Measurements from ENCODE around the gene MT1A. TPM values are rescaled to one million over a fixed set of nuclear protein-coding genes. Genes with fewer than 3 reads are reported as not detected.

Gene MT1A
- total RNA-seq, 1 experiment from 2014 or later: 1.1 TPM

GRCh38 chr16:56630134-56630533 is 8.3 kb upstream of the MT1A start:
- no peak for DNase-seq (ENCODE audit: low read depth)

DNA sequence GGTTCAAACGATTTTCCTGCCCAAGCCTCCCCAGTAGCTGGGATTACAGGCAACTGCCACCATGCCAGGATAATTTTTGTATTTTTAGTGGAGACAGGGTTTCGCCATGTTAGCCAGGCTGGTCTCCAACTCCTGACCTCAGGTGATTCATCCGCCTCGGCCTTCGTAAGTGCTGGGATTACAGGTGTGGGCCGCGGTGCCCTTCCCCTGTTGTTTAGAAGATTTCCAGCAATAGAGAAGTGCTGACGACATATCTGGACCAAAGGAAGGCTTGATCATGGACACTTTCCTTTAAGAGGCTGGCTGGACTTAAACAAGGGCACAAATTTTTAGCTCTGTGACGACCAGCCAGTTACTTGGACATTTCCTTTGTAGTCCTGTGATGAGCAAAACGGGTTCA is 7.3 kb upstream of the MT1A start:
- no peak for DNase-seq (ENCODE audit: low read depth)

DNA sequence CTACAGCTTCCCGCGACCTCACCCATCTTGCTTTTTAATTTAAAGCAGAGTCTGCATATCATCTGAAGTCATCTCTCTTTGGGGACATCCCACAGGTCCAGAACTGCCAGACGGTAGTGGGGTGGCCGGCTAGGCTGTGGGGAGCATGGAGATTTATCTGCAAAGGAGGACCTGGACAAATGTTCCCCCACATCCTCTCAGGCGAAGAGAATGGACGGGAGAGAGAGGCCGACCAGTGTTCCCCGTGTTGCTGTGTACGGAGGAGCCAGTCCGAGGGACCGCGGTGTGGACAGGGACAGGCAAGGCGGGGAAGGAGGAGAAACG is 6.7 kb upstream of the MT1A start:
- no peak for DNase-seq (ENCODE audit: low read depth)

GRCh38 chr16:56632156-56632847 is 6.2 kb upstream of the MT1A start, which contains the start of gene MT1M:
Gene MT1M, plus strand, starts transcription at chr16:56632659. Its CDS starts 73 bp downstream, at chr16:56632732.
- DNase-seq (ENCODE audit: low read depth): peak; percentile 26

DNA sequence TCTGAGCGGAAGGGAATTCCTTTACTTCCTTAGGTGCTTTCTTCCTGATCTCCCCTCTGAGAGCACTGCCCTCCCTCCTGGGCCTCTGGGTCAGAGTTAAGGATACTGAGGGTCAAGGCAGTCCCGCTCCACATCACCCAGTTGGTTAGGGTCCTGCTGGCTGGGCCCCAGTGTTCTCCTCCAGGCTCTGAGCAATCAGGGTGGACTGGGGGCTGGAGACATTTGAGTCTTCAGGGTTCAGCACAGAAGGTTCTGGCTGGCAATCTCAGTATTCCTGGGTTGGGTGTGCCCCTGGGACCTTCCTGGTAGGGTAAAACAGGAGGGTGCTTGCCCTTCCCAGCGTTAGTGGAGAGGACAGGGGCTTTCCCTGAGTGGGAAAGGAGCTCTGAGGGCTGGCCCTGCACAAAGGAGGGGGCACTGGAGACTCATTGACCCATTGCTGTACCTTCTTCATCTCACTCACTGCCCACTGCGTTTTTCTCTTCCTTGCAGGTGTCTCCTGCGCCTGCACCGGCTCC is 5.6 kb upstream of the MT1A start:
- no peak for DNase-seq (ENCODE audit: low read depth)

DNA sequence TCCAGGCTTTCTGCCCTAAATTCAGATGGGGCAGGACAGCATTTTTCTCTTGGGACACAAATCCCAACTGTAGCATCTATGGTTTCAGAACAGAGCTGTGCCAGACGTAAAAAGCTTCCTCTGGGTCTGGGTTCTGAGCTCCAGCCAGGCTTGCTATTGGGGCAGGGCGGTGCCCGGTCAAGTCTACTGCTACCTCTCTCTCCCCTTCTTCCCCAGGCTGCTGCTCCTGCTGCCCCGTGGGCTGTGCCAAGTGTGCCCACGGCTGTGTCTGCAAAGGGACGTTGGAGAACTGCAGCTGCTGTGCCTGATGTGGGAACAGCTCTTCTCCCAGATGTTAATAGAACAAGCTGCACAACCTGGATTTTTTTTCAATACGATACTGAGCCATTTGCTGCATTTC is 4.9 kb upstream of the MT1A start:
- DNase-seq (ENCODE audit: low read depth): no peak

DNA sequence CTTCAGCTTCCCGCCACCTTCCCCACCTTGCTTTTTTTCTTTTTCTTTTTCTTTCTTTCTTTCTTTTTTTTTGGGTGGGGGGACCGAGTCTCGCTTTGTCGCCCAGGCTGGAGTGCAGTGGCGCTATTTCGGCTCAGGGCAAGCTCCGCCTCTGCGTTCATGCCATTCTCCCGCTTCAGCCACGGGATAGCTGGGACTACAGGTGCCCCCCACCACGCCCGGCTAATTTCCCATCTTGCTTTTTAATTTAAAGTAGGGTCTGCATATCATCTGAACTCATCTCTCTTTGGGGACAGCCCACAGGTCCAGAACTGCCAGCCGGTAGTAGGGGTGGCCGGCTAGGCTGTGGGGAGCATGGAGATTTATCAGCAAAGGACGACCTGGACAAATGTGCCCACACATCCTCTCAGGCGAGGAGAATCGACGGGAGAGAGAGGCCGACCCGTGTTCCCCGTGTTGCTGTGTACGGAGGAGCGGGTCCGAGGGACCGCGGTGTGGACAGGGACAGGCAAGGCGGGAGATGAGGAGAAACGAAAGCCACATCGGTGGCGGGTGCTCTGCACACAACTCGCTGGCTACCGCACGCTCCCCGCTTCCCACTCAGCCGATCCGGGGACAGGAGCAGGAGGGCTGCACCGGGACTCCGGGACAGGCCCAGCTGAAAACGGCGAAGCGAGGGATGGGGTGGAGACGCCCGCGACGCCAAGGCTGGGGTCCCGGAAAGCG is 3.6 kb upstream of the MT1A start:
- DNase-seq (ENCODE audit: low read depth): no peak

GRCh38 chr16:56635441-56635967 is 3.0 kb upstream of the MT1A start:
- no peak for DNase-seq (ENCODE audit: low read depth)

- DNase-seq (ENCODE audit: low read depth): no peak
Measured at GRCh38 chr16:56636616-56637413, 1.7 kb upstream of the MT1A start.

GRCh38 chr16:56639045-56639444 is 579 bp downstream of the MT1A start:
- DNase-seq (ENCODE audit: low read depth): no peak

DNA sequence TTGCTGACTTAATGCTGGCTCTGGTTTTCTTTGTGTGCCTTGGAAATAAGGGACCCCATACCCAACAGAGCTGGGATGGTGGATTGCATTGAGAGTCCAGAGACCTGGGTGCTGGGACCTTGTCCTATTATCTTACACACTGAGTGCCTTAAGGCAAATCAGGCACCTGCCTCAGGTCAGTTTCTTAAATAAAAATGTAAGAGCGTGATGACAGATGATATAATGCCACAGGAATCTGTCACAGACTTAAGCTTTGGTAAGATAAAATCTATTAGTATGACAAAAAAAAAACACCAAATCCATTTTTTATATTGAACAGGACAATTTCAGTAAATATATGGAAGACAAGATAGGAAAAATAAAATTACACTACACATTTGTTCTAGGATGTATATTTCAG is 1.6 kb downstream of the MT1A start:
- DNase-seq (ENCODE audit: low read depth): no peak

DNA sequence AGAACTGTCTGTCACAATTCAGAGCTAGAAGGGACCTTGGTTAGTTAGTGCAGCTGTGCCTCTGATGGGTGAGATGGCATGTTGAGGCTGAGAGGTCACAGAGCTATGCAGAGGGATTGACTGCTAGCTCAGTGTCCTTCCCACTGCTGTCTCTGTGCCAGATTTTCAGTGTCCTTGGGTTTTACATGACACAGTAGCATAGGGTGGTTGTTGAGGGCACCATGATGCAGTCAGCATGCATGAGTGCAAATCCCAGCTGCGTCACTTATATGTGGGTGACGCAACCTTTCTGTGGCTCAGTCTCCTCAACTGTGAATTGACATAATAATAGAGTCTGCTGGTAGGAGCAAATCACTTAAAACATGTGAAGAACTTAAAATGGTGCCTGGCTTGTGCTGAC is 2.7 kb downstream of the MT1A start:
- no peak for DNase-seq (ENCODE audit: low read depth)

GRCh38 chr16:56643080-56643778 is 4.8 kb downstream of the MT1A start:
- DNase-seq (ENCODE audit: low read depth): no peak

- no peak for DNase-seq (ENCODE audit: low read depth)
Measured at GRCh38 chr16:56643833-56644232, 5.4 kb downstream of the MT1A start.

DNA sequence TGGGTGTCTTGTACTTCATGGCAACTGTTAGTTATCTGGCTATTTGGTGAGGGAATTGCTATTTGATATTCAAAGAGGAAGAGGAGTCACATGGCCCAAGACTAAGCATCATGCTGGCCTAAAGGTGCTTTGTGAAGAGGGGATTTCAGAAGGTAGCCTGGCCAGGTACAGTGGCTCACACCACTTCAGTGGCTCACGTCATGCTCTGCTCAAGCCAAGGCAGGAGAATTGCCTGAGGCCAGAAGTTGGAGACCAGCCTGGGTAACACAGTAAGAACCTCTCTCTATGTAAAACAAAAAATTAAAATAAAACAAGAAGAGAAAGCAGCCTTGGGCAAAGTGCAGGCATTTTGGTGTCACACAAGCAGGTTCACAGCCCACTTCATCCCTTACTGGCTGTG is 6.8 kb downstream of the MT1A start:
- no peak for DNase-seq (ENCODE audit: low read depth)

DNA sequence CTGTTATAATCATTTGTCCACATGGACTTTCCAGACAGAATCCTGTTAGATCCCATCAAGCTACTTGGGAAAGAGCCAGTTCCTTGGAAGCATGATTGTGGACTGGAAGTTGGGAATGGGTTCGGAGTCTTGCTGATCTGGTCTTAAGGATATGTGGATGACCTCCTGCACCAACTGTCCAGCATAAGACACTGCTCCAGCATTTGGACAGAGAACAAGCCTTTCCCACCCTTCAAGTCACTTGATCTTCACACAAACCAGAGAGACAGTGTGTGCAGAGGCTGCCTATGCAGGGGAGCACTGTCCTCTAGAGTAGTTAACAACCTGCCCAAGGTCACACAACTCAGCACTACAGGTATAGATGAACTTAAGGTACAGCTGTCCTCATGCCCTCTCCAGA is 7.4 kb downstream of the MT1A start:
- DNase-seq (ENCODE audit: low read depth): no peak

DNA sequence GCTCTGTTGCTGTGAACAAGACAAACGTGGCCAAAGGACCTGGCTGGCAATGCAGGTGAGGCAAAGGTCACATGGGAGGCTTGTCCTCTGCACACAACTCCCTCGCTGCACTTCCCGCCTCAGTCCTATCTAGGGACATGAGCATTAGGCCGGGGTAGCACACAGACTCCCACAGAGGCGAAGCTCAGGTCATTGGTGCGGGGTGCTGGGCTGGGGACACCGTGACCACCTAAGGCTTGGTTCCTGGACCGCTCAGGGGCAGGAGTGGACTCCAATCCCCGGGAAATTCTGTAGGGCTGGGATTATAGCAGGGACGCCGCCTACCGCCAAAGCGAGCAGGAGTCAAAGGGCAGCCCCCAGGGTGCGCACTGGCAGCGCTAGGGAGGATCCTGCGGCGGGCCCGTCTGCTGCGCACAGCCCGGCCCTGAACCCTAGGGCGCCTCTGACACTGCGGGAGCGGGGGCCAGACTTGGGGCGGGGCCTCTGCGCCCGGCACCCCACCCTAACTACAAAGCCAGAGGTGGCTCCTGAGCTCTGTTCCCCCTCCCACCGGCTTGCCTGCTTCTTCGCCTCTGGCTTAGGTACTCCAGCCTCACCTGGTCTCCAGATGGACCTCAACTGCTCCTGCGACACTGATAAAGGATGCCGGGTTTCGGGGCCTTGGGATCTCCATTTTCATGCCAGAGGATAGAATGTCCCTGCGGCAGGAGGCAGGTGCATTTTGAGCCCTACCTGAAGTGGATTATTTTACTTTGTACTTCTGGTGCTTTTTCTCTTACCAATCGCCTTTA is 9.4 kb downstream of the MT1A start:
- DNase-seq (ENCODE audit: low read depth): no peak

- no peak for DNase-seq (ENCODE audit: low read depth)
Measured at GRCh38 chr16:56649271-56649670, 10.8 kb downstream of the MT1A start.

- DNase-seq (ENCODE audit: low read depth): no peak
Measured at GRCh38 chr16:56649820-56650219, 11.4 kb downstream of the MT1A start.

DNA sequence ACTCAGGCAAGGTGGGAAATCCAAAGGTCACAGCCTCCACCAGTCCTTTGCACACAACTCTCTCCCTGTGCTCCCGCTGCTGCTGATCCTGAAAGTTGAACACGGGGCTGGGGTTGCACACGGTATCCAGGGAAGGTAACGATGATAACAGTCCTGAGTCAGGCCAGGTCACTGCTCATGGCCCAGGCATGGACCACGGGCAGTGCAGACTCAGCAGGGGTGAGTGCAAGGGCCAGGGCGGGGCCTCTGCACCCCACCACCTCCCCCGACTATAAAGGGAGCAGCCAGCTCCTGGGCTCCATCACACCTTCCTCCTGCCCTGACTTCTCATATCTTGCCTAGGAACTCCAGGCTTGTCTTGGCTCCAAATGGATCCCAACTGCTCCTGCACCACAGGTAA is 13.1 kb downstream of the MT1A start, which contains the start of gene MT1B:
TSS of gene MT1B (plus strand) at position 301 of the 400 bp plus-strand sequence. CDS start at position 369, 68 bp downstream.
- DNase-seq (ENCODE audit: low read depth): no peak

DNA sequence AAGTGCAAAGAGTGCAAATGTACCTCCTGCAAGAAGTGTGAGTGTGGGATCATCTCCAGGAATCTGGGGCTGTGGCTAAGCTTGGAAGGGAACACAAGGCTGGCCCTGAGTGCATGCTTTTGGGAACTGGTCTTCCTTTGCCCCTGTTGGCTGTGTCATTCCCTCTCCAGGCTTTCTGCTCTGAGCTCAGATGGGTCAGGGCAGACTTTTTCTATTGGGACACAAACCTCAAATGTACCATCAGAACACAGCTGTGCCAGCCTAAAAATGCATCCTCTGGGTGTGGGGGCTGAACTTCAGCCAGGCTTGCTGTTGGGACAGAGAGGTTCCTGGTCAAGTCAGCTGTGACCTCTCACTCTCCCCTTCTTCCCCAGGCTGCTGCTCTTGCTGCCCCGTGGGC is 14.1 kb downstream of the MT1A start:
- no peak for DNase-seq (ENCODE audit: low read depth)

Data from RPMI7951 (cell line).